ENCODE measurements around the gene LRRC74B. TPM values are rescaled to one million over a fixed set of nuclear protein-coding genes. Genes with fewer than 3 reads are reported as not detected.
"Not testable (repeated sequence)": the region's sequence is repeated elsewhere in the genome, so short reads cannot be mapped to it uniquely, and the experiment has no call there.

The LRRC74B gene
- total and polyA plus RNA-seq, 12 donors = 0.07 to 0.32 (median 0.19) TPM; not detected in 8

DNA sequence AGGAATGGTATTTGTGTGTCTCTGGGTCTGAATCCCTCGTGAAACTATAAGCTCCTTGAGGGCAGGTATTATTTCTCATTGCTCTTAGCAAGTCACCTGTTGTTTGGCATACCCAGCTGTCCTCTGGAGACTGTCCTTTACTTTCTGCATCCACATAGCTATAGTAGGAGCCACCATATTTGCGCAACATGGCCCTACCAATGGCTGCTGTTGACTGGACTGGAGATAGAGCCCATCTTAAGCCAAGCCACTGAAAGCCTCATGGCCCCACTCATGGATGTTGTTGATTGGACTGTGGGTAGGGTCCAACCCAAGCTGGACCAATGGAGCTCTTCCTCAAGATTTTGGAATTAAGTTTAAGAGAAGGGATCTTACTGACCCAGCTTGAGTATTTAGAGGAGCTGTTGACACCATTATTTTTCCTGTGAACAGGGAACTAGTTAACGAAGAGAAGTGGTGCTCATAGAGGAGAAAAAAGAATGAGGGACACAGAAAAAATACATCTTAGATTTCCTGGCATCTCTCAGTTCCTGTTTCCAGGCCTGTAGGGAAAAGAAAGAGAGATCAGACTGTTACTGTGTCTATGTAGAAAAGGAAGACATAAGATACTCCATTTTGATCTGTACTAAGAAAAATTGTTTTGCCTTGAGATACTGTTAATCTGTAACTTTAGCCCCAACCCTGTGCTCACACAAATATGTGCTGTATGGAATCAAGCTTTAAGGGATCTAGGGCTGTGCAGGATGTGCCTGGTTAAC, 47.2 kb downstream of the LRRC74B start:
- Histone ChIP-seq H3K4me1 (replicated peaks in 1 of 2) (no peaks in the 10 kb centered on the region), H3K4me3 (no peak overlapping the region), H3K9me3 (replicated peaks in 1 of 3) (no peaks in the 10 kb centered on the region), H3K27ac (no peak overlapping the region), H3K27me3 (no peaks in the 10 kb centered on the region), H3K36me3 (replicated peaks in 1 of 2) (no peaks in the 10 kb centered on the region)
- no peak for DNase-seq
- TF ChIP-seq POLR2A (IDR thresholded peaks at IDR 0.05) = no peak
- TF ChIP-seq, protein P1, sequence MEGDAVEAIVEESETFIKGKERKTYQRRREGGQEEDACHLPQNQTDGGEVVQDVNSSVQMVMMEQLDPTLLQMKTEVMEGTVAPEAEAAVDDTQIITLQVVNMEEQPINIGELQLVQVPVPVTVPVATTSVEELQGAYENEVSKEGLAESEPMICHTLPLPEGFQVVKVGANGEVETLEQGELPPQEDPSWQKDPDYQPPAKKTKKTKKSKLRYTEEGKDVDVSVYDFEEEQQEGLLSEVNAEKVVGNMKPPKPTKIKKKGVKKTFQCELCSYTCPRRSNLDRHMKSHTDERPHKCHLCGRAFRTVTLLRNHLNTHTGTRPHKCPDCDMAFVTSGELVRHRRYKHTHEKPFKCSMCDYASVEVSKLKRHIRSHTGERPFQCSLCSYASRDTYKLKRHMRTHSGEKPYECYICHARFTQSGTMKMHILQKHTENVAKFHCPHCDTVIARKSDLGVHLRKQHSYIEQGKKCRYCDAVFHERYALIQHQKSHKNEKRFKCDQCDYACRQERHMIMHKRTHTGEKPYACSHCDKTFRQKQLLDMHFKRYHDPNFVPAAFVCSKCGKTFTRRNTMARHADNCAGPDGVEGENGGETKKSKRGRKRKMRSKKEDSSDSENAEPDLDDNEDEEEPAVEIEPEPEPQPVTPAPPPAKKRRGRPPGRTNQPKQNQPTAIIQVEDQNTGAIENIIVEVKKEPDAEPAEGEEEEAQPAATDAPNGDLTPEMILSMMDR (IDR thresholded peaks at IDR 0.05) = no peak
- intact Hi-C loops (cut with DNase I) = no loop called here
- WGBS, 4 donors = 89 to 97% (median 93%) methylated on average over 3 of the region's 3 CpGs

- H3K36me3 ChIP-seq (replicated peaks in 1 of 2); H3K4me3 ChIP-seq; intact Hi-C loops (cut with DNase I); H3K27ac ChIP-seq; H3K9me3 ChIP-seq (replicated peaks in 1 of 3); DNase-seq; H3K27me3 ChIP-seq; H3K4me1 ChIP-seq (replicated peaks in 1 of 2): not testable (repeated sequence)
- 81 to 89% (median 82%) methylated on average over 9 of the region's 9 CpGs for WGBS, 4 donors
Measured at GRCh38 chr22:21093555-21094137, 47.9 kb downstream of the LRRC74B start.

GRCh38 chr22:21094911-21095772, 49.4 kb downstream of the LRRC74B start:
- H3K4me3 ChIP-seq = no peak overlapping the region
- 64 to 78% (median 72%) methylated on average over 5 of the region's 5 CpGs for WGBS, 4 donors
- H3K9me3 ChIP-seq (replicated peaks in 1 of 3) = no peaks in the 10 kb centered on the region
- H3K36me3 ChIP-seq (replicated peaks in 1 of 2) = no peaks in the 10 kb centered on the region
- no peaks in the 10 kb centered on the region for H3K27me3 ChIP-seq
- intact Hi-C loops (cut with DNase I) = no loop called here
- H3K27ac ChIP-seq = no peak overlapping the region
- no peaks in the 10 kb centered on the region for H3K4me1 ChIP-seq (replicated peaks in 1 of 2)
- TF ChIP-seq POLR2A (IDR thresholded peaks at IDR 0.05) = no peak
- TF ChIP-seq, protein P1 (IDR thresholded peaks at IDR 0.05) = no peak
- DNase-seq = no peak

GRCh38 chr22:21095773-21096107, 50.0 kb downstream of the LRRC74B start:
- Histone ChIP-seq H3K9me3 (replicated peaks in 1 of 3) (no peaks in the 10 kb centered on the region), H3K27ac (no peak overlapping the region), H3K4me3 (no peak overlapping the region), H3K27me3 (no peaks in the 10 kb centered on the region), H3K4me1 (replicated peaks in 1 of 2) (no peaks in the 10 kb centered on the region), H3K36me3 (replicated peaks in 1 of 2) (no peaks in the 10 kb centered on the region)
- TF ChIP-seq, protein P1 (IDR thresholded peaks at IDR 0.05) = no peak
- no peak for TF ChIP-seq POLR2A (IDR thresholded peaks at IDR 0.05)
- DNase-seq = no peak
- intact Hi-C loops (cut with DNase I) = no loop called here

DNA sequence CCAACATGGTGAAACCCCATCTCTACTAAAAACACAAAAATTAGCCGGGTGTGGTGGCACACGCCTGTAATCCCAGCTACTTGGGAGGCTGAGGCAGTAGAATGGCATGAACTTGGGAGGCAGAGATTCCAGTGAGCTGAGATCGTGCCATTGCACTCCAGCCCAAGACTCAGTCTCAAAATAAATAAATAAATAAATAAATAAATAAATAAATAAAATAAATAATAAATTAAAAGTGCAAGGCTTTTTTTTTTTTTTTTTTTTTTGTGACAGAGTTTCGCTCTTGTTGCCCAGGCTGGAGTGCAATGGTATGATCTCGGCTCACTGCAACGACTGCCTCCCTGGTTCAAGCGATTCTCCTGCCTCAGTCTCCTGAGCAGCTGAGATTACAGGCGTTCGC, 51.1 kb downstream of the LRRC74B start:
- H3K4me3 ChIP-seq; DNase-seq; intact Hi-C loops (cut with DNase I); H3K27ac ChIP-seq; H3K27me3 ChIP-seq; H3K36me3 ChIP-seq (replicated peaks in 1 of 2); H3K4me1 ChIP-seq (replicated peaks in 1 of 2); H3K9me3 ChIP-seq (replicated peaks in 1 of 3): not testable (repeated sequence)
- whole genome bisulfite sequencing, 4 donors = 91 to 94% (median 93%) methylated on average over 8 to 9 of the region's 9 CpGs

Measured in adrenal gland (tissue), 12 donors.